ENCODE results near the gene ARHGEF16.

Gene ARHGEF16

DNA sequence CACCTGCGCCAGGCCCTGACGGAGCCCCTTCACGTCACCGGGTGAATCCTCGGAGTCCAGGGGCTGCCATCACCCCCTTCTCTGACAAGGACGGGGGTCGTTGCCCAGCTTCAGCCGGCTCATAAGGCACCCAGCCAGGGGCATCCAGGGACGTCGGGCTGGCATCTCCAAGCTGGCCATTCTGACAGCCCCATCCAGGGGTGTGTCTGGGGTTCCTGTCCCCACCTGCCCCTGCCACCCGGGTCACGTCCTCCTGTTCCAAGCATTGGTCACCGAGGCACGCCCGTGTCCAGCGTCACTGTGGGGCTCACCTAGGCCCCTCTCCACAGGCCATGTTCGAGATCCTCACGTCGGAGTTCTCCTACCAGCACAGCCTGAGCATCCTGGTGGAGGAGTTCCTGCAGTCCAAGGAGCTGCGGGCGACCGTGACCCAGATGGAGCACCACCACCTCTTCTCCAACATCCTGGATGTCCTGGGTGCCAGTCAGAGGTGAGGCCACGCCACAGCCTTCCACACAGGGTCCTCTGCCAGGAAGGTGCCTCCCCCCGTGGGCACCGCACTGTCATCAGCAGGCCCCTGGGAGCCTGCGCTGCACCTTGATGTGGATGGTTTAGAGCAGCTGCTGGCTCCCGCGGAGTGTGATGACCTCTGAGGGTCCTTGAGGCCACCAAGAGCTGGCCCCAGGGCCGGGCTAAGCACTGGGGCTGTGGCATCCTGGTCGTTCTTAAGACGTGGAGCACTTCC lies 14.8 kb downstream of the ARHGEF16 start:
- no peak for DNase-seq

DNA sequence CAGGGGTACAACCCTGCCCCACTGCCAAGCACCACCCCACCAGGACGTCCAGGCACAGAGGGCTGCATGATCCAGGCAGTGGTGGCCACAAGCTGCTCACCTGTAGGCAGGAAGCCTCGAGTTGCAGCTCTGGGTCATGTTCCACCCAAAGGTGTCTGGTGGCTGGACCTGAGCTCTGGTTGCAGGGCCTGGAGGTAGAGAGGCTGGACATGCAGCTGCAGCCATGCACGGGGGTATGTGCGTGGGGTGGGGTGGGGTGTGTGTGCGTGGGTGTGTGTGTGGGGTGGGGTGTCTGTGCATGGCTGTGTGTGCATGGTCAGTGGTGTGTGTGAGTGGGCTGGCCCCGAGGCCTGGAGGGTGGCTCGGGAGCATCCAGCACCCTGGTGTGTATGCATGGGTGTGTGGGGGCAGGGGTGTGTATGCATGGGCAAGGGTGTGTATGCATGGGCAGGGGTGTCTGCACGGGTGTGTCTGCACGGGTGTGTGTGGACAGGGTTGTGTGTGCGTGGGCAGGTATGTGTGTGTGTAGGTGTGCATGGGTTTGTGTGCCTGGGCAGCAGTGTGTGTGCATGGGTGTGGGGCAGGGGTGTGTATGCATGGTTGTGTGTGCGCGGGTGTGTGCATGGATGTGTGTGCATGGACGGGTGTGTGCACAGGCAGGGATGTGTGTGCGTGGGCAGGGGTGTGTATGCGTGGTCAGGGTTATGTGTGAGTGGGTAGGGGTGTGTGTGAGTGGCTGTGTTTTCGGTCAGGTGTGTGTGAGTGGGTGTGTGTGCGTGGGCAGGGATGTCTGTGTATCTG lies 15.6 kb downstream of the ARHGEF16 start:
- no peak for DNase-seq

DNA sequence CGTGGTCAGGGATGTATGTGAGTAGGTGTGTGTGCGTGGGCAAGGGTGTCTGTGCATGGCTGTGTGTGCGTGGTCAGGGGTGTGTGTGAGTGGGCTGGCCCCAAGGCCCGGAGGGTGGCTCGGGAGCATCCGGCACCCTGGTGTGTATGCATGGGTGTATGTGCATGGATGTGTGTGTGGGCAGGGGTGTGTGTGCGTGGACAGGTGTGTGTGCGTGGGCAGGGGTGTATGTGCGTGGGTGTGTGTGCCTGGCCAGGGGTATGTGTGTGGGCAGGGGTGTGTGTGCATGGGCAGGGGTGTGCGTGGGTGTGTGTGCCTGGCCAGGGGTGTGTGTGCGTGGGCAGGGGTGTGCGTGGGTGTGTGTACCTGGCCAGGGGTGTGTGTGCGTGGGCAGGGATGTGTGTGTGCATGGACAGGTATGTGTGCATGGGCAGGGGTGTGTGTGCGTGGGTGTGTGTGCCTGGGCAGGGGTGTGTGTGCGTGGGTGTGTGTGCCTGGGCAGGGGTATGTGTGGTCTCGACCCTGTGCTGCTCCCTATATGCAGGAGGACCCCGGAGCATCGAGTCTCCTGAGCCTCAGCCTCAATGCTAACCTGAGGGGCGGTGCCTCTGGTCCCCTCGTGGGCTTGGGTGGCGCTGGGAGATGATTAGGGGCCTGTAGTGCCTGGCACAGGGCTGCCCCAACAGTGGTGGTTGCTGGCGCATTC lies 16.3 kb downstream of the ARHGEF16 start:
- no peak for DNase-seq

DNA sequence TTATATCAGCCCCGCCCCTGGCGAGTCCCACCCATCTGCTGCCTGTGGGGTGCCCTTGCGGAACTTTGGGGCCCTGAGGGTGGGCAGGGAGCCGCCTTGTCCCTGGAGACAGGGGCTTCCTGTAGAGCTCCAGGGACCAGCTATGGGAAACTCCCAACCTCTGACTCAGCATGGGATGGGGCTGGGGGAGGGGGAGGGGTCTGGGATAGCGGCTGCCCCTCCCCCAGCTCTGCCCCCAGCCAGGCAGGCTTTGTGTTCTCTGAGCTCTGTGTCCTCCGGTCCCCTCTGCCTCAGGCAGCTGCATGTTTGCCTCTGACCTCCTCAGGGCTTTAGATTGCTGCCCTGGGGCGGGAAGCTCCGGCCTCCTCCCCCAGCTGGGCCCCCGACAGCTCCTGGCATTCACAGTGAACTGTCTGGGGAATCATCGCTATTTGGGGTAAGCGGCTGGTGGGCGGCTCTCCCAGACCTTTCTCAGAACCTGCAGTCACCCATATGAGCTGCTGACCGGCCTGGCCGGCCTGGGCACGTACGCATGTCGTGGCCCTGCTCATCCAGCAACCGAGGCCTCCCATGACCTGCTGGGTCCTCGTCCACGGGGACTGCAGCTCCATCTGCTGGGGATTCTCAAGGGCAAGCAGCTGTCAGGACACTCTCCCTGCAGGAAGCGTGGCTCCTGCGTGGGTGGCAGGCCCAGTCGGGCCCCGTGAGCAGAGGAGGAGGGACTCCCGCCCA lies 17.1 kb downstream of the ARHGEF16 start:
- DNase-seq: no peak

DNA sequence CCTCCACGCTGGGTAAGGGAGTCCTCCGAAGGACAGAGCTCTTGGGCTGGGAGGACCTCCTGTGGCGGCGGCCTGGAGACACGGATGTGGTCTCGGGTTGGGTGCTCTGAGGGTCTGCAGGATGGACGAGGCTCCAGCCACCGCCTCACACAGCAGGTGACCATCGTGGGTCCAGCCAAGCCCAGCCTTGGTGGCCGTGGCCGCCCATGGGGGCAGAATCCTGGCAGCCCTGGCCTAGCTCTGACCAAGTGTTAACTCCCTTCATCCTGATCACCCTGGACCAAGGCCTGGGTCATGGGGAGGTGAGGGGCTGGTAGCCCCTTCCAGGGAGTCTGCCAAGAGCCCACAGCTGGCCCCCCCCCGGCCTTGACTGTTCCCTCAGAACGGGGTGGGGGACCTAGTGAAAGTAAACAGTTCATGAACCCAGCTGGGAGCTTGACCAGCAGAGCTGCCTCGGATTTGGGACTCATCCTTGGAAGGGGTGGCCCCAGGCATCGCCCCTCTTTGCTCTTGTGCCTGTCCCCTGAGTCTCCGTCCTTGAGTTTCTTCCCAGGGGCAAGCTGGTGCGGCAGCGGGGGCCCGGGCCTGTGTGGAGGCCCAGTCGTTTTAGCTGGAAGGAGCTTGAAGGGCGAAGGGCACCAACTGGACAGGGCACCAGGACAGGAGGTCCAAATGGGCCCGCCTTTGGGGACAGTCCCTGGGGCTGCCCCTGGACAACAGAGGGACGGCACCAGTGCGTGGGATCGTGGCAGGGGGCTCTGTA lies 17.8 kb downstream of the ARHGEF16 start:
- DNase-seq: no peak

DNA sequence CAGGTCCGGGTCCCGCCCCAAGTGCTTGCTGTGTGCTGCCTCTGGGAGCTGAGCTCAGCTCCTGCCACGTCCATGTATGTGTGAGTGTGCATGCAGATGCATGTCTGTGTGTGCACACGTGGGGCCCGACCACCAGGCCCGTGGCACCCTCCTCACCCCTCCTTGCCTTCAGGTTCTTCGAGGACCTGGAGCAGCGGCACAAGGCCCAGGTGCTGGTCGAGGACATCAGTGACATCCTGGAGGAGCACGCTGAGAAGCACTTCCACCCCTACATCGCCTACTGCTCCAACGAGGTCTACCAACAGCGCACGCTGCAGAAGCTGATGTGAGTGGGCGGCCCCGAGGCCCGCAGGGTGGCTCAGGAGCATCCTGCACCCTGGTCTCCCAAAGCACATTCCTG lies 18.4 kb downstream of the ARHGEF16 start:
- no peak for DNase-seq

DNA sequence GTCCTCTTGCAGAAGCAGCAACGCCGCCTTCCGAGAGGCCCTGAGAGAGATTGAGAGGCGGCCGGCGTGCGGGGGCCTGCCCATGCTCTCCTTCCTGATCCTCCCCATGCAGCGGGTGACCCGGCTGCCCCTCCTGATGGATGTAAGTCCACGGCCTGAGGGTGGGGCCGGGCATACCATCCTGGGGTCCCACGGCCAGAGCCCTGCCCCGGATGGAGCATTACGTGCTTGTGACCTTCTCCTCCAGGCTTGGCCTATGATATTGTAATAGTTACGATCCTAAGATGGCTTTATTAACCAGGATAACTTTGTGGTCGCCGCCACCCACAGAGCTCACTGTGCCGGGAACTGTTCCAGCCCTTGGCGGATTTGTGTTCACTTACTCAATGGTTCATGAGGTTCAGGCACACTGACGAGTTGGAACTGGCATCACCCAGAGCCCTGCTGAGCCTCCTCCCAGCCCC lies 18.9 kb downstream of the ARHGEF16 start:
- DNase-seq: no peak

GRCh38 chr1:3474016-3474415 lies 19.6 kb downstream of the ARHGEF16 start:
- no peak for DNase-seq

GRCh38 chr1:3474421-3474820 lies 20.0 kb downstream of the ARHGEF16 start:
- no peak for DNase-seq

DNA sequence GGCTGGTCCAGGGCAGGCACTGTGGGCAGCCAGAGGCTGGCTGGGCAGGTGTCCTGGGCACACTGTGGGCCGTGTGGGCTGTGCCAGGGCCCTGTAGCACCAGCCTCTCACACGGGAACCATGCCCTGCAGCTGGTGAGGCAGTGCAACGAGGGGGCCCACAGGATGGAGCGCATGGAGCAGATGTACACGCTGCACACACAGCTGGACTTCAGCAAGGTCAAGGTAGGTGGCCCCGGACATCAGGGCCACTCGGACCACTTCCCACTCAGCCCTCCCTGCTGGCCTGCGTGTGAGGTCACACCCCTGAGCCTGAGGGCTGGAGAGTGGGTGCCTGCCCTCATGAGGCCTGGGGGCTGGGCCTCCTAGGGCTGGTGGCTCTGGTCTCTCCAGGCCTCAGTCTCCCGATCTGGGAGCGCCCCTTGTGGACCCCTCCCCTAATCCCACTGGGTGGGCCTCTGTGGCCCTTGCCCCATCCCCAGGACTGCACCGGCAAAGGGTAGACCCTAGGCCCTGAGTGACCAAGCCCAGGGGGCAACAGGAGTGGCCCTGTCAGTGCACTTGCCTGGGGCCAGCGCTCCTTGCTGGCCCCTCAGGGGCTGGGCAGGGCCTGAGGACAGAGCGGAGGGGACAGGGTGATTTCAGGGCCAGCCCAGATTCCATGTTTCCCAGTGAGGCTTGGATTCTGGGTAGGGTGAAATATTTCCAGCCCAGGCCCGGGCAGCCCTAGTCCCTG lies 21.5 kb downstream of the ARHGEF16 start:
- no peak for DNase-seq

- no peak for DNase-seq
These were observed 22.2 kb downstream of the ARHGEF16 start for GRCh38 chr1:3476666-3477065.

- no peak for DNase-seq
These were observed 23.0 kb downstream of the ARHGEF16 start for GRCh38 chr1:3477241-3477995.

DNA sequence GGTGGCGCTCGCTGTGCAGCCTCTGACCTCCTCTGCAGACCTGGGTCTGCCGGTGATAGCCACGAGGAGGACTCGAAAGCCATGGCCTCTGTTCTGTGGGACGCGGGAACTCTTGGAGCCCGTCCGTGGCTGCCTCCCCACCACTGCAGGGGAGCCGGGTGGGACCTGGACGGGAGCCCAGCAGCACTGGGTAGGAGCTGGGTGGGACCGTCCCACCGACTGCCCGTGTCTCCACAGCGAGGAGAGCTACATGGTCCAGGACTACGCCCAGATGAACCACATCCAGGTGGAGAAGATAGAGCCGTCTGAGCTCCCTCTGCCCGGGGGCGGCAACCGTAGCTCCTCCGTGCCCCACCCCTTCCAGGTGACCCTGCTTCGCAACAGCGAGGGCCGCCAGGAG lies 23.7 kb downstream of the ARHGEF16 start:
- DNase-seq: no peak

- DNase-seq: no peak
These were observed 25.3 kb downstream of the ARHGEF16 start for GRCh38 chr1:3479511-3480368.

DNA sequence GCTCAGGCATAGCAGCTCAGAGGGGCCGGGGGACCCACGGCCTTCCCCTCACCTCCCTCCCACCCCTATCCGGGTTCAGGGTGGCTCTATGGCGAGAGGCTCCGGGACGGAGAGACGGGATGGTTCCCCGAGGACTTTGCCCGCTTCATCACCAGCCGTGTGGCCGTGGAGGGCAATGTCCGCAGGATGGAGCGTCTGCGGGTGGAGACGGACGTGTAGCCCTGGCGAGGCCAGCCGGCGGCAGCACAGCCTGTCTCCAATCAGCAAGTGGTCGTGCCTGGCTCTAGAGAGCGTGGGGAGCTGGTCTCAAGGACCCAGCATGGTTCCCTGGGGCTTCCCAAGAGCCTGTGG lies 25.9 kb downstream of the ARHGEF16 start:
- no peak for DNase-seq

- DNase-seq: no peak
These were observed 26.6 kb downstream of the ARHGEF16 start for GRCh38 chr1:3481046-3481445.

- DNase-seq: no peak
These were observed 27.4 kb downstream of the ARHGEF16 start for GRCh38 chr1:3481836-3482375.

- DNase-seq: no peak
These were observed 27.9 kb downstream of the ARHGEF16 start for GRCh38 chr1:3482378-3482849.

DNA sequence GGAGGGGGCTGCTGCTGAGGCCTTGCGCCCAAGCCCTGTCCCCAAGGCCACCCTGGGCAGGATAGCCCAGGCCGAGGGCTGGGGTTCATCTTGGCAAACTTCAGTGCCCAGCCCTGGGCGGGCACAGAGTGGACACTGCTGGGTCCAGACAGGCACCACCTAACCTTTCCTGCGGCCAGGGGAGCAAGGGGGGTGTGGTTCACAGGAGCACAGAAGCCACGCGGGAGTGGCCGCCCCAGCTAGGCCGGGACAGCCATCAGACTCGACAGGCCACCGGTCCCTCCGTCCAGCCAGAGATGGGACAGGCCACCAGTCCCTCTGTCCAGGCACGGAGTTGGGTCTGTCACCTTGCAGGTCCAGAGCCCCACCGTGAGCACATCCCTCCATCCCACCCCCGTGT lies 28.9 kb downstream of the ARHGEF16 start:
- DNase-seq: no peak

Data from NCI-H2081 (cell line).